Measurements from ENCODE around the gene APMAP.
"Not testable (repeated sequence)": the region's sequence is repeated elsewhere in the genome, so short reads cannot be mapped to it uniquely, and the experiment has no call there.

The APMAP gene

GRCh38 chr20:24934101-24934661 is 58.4 kb downstream of the APMAP start:
- TF ChIP-seq, protein P1, sequence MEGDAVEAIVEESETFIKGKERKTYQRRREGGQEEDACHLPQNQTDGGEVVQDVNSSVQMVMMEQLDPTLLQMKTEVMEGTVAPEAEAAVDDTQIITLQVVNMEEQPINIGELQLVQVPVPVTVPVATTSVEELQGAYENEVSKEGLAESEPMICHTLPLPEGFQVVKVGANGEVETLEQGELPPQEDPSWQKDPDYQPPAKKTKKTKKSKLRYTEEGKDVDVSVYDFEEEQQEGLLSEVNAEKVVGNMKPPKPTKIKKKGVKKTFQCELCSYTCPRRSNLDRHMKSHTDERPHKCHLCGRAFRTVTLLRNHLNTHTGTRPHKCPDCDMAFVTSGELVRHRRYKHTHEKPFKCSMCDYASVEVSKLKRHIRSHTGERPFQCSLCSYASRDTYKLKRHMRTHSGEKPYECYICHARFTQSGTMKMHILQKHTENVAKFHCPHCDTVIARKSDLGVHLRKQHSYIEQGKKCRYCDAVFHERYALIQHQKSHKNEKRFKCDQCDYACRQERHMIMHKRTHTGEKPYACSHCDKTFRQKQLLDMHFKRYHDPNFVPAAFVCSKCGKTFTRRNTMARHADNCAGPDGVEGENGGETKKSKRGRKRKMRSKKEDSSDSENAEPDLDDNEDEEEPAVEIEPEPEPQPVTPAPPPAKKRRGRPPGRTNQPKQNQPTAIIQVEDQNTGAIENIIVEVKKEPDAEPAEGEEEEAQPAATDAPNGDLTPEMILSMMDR (conservative IDR thresholded peaks at IDR 0.05; ENCODE audit: low read depth, low read length): no peak
- no peak overlapping the region for H3K27ac ChIP-seq
- no peak overlapping the region for H3K4me2 ChIP-seq

GRCh38 chr20:24933266-24933908 is 59.2 kb downstream of the APMAP start:
- Histone ChIP-seq H3K36me3 (ENCODE audit: insufficient read depth) (no peaks in the 10 kb centered on the region), H3K4me2 (no peak overlapping the region), H3K9ac (no peak overlapping the region), H3K79me2 (ENCODE audit: insufficient read depth, low read depth) (no peaks in the 10 kb centered on the region), H4K20me1 (ENCODE audit: insufficient read depth) (no peaks in the 10 kb centered on the region), H3K4me3 (IDR thresholded peaks at IDR 0.05; ENCODE audit: insufficient read depth, low read depth, low read length) (no peak overlapping the region), H3K4me1 (ENCODE audit: low read depth, poor library complexity, severe bottlenecking) (peaks cover 13% of the 10 kb centered on the region), H3K27ac (no peak overlapping the region), H2AFZ (ENCODE audit: low read depth) (no peak overlapping the region), H3K27me3 (ENCODE audit: insufficient read depth, low read depth) (no peaks in the 10 kb centered on the region)
- TF ChIP-seq, protein P1 (conservative IDR thresholded peaks at IDR 0.05; ENCODE audit: low read depth, low read length): no peak

More at GRCh38 chr20:24934101-24934661, 58.4 kb downstream of the APMAP start:
- H3K36me3 ChIP-seq (ENCODE audit: insufficient read depth): no peaks in the 10 kb centered on the region
- no peaks in the 10 kb centered on the region for H4K20me1 ChIP-seq (ENCODE audit: insufficient read depth)
- peaks cover 13% of the 10 kb centered on the region for H3K4me1 ChIP-seq (ENCODE audit: low read depth, poor library complexity, severe bottlenecking)
- H3K27me3 ChIP-seq (ENCODE audit: insufficient read depth, low read depth): no peaks in the 10 kb centered on the region
- H2AFZ ChIP-seq (ENCODE audit: low read depth): no peak overlapping the region
- H3K4me3 ChIP-seq (IDR thresholded peaks at IDR 0.05; ENCODE audit: insufficient read depth, low read depth, low read length): no peak overlapping the region
- H3K79me2 ChIP-seq (ENCODE audit: insufficient read depth, low read depth): no peaks in the 10 kb centered on the region
- no peak overlapping the region for H3K9ac ChIP-seq

GRCh38 chr20:24931893-24932292 is 60.7 kb downstream of the APMAP start:
- not testable (repeated sequence) for H3K4me3 ChIP-seq (IDR thresholded peaks at IDR 0.05; ENCODE audit: insufficient read depth, low read depth, low read length); H3K4me2 ChIP-seq
- H3K4me1 ChIP-seq (ENCODE audit: low read depth, poor library complexity, severe bottlenecking): peaks cover 13% of the 10 kb centered on the region

GRCh38 chr20:24930724-24931688 is 61.5 kb downstream of the APMAP start:
- not testable (repeated sequence) for H3K79me2 ChIP-seq (ENCODE audit: insufficient read depth, low read depth); H3K36me3 ChIP-seq (ENCODE audit: insufficient read depth); H3K4me2 ChIP-seq; H3K4me3 ChIP-seq (IDR thresholded peaks at IDR 0.05; ENCODE audit: insufficient read depth, low read depth, low read length); H4K20me1 ChIP-seq (ENCODE audit: insufficient read depth); H3K9ac ChIP-seq; H3K27ac ChIP-seq; H3K27me3 ChIP-seq (ENCODE audit: insufficient read depth, low read depth)
- H3K4me1 ChIP-seq (ENCODE audit: low read depth, poor library complexity, severe bottlenecking): peaks cover 13% of the 10 kb centered on the region
- TF ChIP-seq, protein P1 (conservative IDR thresholded peaks at IDR 0.05; ENCODE audit: low read depth, low read length): peak; percentile 38; the same call in 1 of the 2 replicates
- H2AFZ ChIP-seq (ENCODE audit: low read depth): peak overlapping the region; percentile 38

More at GRCh38 chr20:24931893-24932292, 60.7 kb downstream of the APMAP start:
- not testable (repeated sequence) for H3K36me3 ChIP-seq (ENCODE audit: insufficient read depth); H3K27me3 ChIP-seq (ENCODE audit: insufficient read depth, low read depth); H4K20me1 ChIP-seq (ENCODE audit: insufficient read depth); H3K79me2 ChIP-seq (ENCODE audit: insufficient read depth, low read depth); H3K27ac ChIP-seq; H3K9ac ChIP-seq
- H2AFZ ChIP-seq (ENCODE audit: low read depth): peak overlapping the region; percentile 38; the same call in 1 of the 2 replicates

DNA sequence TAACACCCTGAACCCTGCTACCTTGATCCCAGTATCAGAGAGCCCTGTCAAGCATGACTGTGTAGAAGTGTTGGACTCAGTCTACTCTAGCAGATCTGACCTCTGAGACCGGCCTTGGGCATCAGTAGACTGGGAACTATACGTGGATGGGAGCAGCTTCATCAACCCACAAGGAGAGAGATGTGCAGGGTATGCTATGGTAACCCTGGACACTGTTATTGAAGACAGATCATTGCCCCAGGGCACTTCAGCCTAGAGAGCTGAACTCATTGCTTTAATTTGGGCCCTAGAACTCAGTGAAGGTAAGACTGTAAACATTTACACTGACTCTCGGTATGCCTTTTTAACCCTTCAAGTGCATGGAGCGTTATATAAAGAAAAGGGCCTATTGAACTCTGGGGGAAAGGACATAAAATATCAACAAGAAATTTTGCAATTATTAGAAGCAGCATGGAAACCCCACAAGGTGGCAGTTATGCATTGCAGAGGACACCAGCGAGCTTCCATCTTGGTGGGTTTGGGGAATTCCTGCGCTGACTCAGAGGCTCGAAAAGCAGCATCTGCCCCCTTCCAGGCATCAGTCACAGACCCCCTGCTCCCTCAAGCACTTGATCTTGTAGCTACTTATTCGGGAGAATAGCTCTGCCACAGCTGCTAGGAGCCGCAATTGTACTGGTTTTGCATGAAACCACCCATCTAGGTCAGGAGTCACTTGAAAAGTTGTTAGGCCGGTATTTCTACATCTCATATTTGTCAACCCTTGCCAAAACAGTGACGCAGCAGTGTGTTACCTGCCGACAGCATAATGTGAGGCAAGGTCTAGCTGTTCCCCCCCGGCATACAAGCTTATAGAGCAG is 62.5 kb downstream of the APMAP start:
- not testable (repeated sequence) for H3K4me3 ChIP-seq (IDR thresholded peaks at IDR 0.05; ENCODE audit: insufficient read depth, low read depth, low read length); H3K9ac ChIP-seq; H3K36me3 ChIP-seq (ENCODE audit: insufficient read depth); H2AFZ ChIP-seq (ENCODE audit: low read depth); H3K27ac ChIP-seq; H3K27me3 ChIP-seq (ENCODE audit: insufficient read depth, low read depth); H3K4me2 ChIP-seq; H3K79me2 ChIP-seq (ENCODE audit: insufficient read depth, low read depth); H4K20me1 ChIP-seq (ENCODE audit: insufficient read depth)
- H3K4me1 ChIP-seq (ENCODE audit: low read depth, poor library complexity, severe bottlenecking): peaks cover 13% of the 10 kb centered on the region

DNA sequence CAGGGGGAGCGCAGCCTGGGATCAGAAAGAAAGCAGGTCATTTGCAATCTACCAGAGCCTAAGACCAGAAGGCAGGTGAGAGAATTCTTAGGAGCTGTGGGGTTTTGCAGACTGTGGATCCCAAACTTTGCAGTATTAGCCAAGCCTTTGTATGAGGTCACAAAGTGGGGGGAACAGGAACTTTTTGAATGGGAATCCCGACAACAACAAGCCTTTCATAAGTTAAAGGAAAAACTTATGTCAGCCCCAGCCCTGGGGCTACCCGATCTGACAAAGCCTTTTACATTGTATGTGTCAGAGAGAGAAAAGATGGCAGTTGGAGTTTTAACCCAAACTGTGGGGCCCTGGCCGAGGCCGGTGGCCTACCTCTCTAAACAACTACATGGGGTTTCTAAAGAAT is 63.3 kb downstream of the APMAP start:
- not testable (repeated sequence) for H3K36me3 ChIP-seq (ENCODE audit: insufficient read depth); H3K27me3 ChIP-seq (ENCODE audit: insufficient read depth, low read depth); H2AFZ ChIP-seq (ENCODE audit: low read depth); H3K4me2 ChIP-seq; H3K27ac ChIP-seq; H3K9ac ChIP-seq; H3K4me3 ChIP-seq (IDR thresholded peaks at IDR 0.05; ENCODE audit: insufficient read depth, low read depth, low read length); H3K79me2 ChIP-seq (ENCODE audit: insufficient read depth, low read depth); H4K20me1 ChIP-seq (ENCODE audit: insufficient read depth)
- peaks cover 13% of the 10 kb centered on the region for H3K4me1 ChIP-seq (ENCODE audit: low read depth, poor library complexity, severe bottlenecking)

DNA sequence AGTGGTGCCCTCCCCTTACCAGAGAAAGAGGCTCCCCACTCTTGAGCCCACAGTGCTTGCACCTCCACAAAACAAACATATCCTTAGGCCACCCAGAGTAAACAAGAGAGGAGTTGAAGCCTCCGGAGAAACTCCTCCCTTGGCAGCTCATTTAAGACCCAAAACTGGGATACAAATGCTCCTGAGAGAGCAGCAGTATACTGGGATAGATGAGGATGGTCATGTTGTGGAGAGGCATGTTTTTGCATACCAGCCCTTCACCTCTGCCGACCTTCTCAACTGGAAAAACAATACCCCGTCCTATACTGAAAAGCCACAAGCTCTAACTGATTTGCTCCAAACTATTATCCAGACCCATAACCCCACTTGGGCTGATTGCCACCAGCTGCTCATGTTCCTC is 71.8 kb downstream of the APMAP start:
- not testable (repeated sequence) for H3K79me2 ChIP-seq (ENCODE audit: insufficient read depth, low read depth); H3K9ac ChIP-seq; H3K4me3 ChIP-seq (IDR thresholded peaks at IDR 0.05; ENCODE audit: insufficient read depth, low read depth, low read length); H3K36me3 ChIP-seq (ENCODE audit: insufficient read depth); H2AFZ ChIP-seq (ENCODE audit: low read depth); H3K27ac ChIP-seq; H4K20me1 ChIP-seq (ENCODE audit: insufficient read depth); H3K27me3 ChIP-seq (ENCODE audit: insufficient read depth, low read depth)
- H3K4me1 ChIP-seq (ENCODE audit: low read depth, poor library complexity, severe bottlenecking): peaks cover 24% of the 10 kb centered on the region
- H3K4me2 ChIP-seq: peak overlapping the region; percentile 21; the same call in 1 of the 2 replicates

Data from KMS-11 (cell line).